Right atrium auricular region (tissue), 2 donors: ENCODE measurements around the gene TLDC2. TPM values are rescaled to one million over a fixed set of nuclear protein-coding genes. Genes with fewer than 3 reads are reported as not detected.
"Not testable (repeated sequence)": the region's sequence is repeated elsewhere in the genome, so short reads cannot be mapped to it uniquely, and the experiment has no call there.

Experiments
- DNase-seq: peaks from one replicate; pipeline ENCODE4 v3.0.0-alpha.2; 2019; ENCODE audit warnings: low spot score
- H3K27ac ChIP-seq, 2 donors: fragments of 200-600 bp; sonication (generic); 1 replicate in 1 of 2; 2 replicates in 1 of 2; pipeline ENCODE4 v1.5.1; 2016 to 2019
- H3K27me3 ChIP-seq, 2 donors: fragments of 200-600 bp; sonication (generic); one replicate each; pipeline versions ENCODE4 v1.5.1 to v1.6.0; 2017 to 2019
- H3K36me3 ChIP-seq: fragments of 200-600 bp; sonication (generic); one replicate; pipeline ENCODE4 v1.5.1; 2016
- H3K4me1 ChIP-seq, 2 donors: fragments of 200-600 bp; sonication (generic); one replicate each; pipeline versions ENCODE4 v1.5.1 to v1.6.0; 2017 to 2019
- H3K4me3 ChIP-seq, 2 donors: fragments of 200-600 bp; sonication (generic); 1 replicate in 1 of 2; 2 replicates in 1 of 2; pipeline ENCODE4 v1.5.1; 2017 to 2019; ENCODE audit warnings: mild to moderate bottlenecking in 1 of 2, moderate library complexity in 1 of 2
- H3K9me3 ChIP-seq, 2 donors: fragments of 200-600 bp; sonication (generic); one replicate each; pipeline ENCODE4 v1.5.1; 2019
- total RNA-seq, 2 donors: library from RNA; depleted of rRNA; stranded (reverse); fragments of >200 nt; gene quantifications; one replicate each; pipeline ENCODE4 v1.1.0, GENCODE V29; 2016
- TF ChIP-seq, protein P1 (sequence below), 2 donors: fragments of 200-600 bp; sonication (generic); IDR thresholded peaks; one replicate each; pipeline ENCODE4 v1.5.1; 2019; ENCODE audit warnings: antibody characterized with exemption in 2 of 2

TLDC2 gene
- total RNA-seq, 2 donors from 2014 or later, result 0.30 TPM; not detected in 1

DNA sequence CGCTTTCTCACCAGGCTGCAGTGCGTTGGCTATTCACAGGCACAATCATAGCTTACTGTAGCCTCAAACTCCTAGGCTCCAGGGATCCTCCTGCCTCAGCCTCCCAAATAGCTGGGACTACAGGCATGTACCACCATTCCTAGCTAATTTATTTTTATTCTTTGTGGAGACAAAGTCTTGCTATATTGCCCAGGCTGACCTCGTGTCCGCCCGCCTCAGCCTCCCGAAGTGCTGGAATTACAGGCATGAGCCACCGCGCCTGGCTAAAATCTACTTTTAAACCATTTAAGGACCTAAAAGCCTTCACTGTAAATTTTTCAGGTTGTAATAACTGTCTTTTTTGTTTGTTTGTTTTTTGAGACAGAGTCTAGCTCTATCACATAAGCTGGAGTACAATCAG, 60.4 kb downstream of the TLDC2 start:
- no peaks in the 10 kb centered on the region for H3K9me3 ChIP-seq
- DNase-seq, result no peak
- TF ChIP-seq, protein P1, sequence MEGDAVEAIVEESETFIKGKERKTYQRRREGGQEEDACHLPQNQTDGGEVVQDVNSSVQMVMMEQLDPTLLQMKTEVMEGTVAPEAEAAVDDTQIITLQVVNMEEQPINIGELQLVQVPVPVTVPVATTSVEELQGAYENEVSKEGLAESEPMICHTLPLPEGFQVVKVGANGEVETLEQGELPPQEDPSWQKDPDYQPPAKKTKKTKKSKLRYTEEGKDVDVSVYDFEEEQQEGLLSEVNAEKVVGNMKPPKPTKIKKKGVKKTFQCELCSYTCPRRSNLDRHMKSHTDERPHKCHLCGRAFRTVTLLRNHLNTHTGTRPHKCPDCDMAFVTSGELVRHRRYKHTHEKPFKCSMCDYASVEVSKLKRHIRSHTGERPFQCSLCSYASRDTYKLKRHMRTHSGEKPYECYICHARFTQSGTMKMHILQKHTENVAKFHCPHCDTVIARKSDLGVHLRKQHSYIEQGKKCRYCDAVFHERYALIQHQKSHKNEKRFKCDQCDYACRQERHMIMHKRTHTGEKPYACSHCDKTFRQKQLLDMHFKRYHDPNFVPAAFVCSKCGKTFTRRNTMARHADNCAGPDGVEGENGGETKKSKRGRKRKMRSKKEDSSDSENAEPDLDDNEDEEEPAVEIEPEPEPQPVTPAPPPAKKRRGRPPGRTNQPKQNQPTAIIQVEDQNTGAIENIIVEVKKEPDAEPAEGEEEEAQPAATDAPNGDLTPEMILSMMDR (IDR thresholded peaks at IDR 0.05), result no peak
- H3K27me3 ChIP-seq, result no peaks in the 10 kb centered on the region
- peaks cover 80% of the 10 kb centered on the region for H3K36me3 ChIP-seq
- H3K4me3 ChIP-seq, result no peak overlapping the region
- H3K27ac ChIP-seq, result peak overlapping the region; percentile 76 to 94
- H3K4me1 ChIP-seq, result peaks cover 0 to 60% of the 10 kb centered on the region in 2 donors

DNA sequence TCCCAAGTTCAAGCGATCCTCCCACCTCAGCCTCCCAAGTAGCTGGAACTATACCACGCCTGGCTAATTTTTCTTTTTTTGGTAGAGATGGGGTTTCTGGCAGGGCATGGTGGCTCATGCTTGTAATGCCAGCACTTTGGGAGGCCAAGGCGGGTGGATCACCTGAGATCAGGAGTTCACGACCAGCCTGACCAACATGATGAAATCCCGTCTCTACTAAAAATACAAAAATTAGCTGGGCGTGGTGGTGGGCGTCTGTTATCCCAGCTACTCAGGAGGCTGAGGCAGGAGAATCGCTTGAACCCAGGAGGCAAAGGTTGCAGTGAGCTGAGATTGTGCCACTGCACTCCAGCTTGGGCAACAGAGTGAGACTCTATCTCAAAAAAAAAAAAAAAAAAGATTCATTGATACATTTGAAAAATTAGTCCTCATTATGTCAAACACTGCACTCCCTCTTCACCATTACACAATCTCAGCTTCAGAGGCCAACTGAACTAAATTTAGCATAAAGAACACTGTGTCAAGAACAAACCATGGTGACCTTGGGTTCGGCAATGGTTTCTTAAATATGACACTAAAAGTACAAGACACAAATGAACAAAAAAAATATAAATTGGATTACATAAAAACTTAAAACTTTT, 60.9 kb downstream of the TLDC2 start:
- H3K27me3 ChIP-seq, H3K4me3 ChIP-seq, H3K9me3 ChIP-seq, DNase-seq: not testable (repeated sequence)
- peak overlapping the region; percentile 76 to 94 for H3K27ac ChIP-seq
- peaks cover 80% of the 10 kb centered on the region for H3K36me3 ChIP-seq
- H3K4me1 ChIP-seq, result peaks cover 0 to 60% of the 10 kb centered on the region in 2 donors

DNA sequence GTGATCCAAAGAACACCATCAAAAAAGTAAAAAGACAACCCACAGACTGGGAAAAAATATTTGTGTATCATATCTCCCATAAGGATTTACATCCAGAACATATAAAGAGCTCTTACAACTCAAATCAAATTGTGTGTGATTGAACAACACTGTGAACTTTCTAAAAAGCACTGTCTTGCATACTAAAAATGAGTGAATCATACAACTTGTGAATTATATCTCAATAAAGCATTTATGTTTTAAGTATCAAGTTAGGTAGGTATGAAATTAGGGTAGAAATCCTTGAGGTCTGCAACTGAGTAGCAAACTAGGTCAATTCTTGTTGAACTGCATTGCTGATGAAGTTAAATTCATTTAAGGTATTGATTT, 61.4 kb downstream of the TLDC2 start:
- Histone ChIP-seq H3K4me1 (peaks cover 0 to 63% of the 10 kb centered on the region in 2 donors), H3K36me3 (peaks cover 80% of the 10 kb centered on the region), H3K27ac (peak overlapping the region; percentile 53 to 94), H3K9me3 (no peaks in the 10 kb centered on the region), H3K27me3 (no peaks in the 10 kb centered on the region), H3K4me3 (no peak overlapping the region)
- TF ChIP-seq, protein P1 (IDR thresholded peaks at IDR 0.05), result no peak
- DNase-seq, result no peak

DNA sequence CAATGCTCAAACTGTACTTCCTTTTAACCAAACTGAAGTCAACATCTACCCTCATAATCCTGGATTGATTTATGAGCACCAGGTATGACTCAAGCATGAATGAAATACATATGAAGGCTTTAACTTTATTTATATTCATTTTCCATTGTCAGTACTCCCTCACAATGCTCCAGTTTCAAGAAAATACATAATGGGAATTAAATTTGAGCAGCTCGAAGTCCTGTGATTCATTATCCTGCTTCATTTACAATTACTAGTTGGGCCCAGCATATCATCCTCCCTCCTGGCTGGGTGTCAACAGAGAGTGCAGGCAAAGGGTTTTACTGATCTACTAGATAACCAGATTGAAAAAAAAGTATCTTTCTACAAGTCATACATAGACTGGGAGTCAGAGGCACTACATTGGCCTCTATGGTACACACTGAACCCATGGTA, 65.5 kb downstream of the TLDC2 start:
- Histone ChIP-seq H3K27ac (peak overlapping the region; percentile 73 to 94), H3K36me3 (peaks cover 71% of the 10 kb centered on the region), H3K4me1 (peaks cover 0 to 92% of the 10 kb centered on the region in 2 donors)

More for the DNA sequence above, 65.5 kb downstream of the TLDC2 start:
- no peaks in the 10 kb centered on the region for H3K9me3 ChIP-seq
- no peak overlapping the region for H3K4me3 ChIP-seq
- no peaks in the 10 kb centered on the region for H3K27me3 ChIP-seq
- TF ChIP-seq, protein P1 (IDR thresholded peaks at IDR 0.05), result no peak
- DNase-seq, result no peak

Other genes starting within 250 kb of the TLDC2 start
- gene SLA2, start 229.9 kb upstream of the TLDC2 start, total RNA-seq, result under 1 TPM; 0.37 to 0.39 TPM
- gene NDRG3, start 130.0 kb upstream of the TLDC2 start, total RNA-seq, result 10 to 100 TPM; 19.7 to 33.9 TPM
- gene DSN1, start 102.4 kb upstream of the TLDC2 start, total RNA-seq, result 1 to 10 TPM; 3.1 to 6.3 TPM
- gene SAMHD1, start 75.6 kb downstream of the TLDC2 start, total RNA-seq, result 100 to 1,000 TPM in 1 of 2 donors, 10 to 100 TPM in 1; 87.2 to 144 TPM
- 1 to 10 TPM; 2.1 to 2.4 TPM for gene RBL1, start 219.9 kb downstream of the TLDC2 start, total RNA-seq